22Rv1 (cell line): Measurements from ENCODE around the gene PAGE2.

Experiments used
- ZFX ChIP-seq: fragments of 450-650 bp; IDR thresholded peaks from 2 replicates; pipeline ENCODE4 v1.6.1; 2017; ENCODE audit warnings: antibody characterized with exemption, borderline replicate concordance
- TF ChIP-seq, protein P1 (sequence below): fragments of 450-650 bp; IDR thresholded peaks from 2 replicates; pipeline ENCODE4 v1.5.1; 2017; ENCODE audit warnings: mild to moderate bottlenecking

DNA sequence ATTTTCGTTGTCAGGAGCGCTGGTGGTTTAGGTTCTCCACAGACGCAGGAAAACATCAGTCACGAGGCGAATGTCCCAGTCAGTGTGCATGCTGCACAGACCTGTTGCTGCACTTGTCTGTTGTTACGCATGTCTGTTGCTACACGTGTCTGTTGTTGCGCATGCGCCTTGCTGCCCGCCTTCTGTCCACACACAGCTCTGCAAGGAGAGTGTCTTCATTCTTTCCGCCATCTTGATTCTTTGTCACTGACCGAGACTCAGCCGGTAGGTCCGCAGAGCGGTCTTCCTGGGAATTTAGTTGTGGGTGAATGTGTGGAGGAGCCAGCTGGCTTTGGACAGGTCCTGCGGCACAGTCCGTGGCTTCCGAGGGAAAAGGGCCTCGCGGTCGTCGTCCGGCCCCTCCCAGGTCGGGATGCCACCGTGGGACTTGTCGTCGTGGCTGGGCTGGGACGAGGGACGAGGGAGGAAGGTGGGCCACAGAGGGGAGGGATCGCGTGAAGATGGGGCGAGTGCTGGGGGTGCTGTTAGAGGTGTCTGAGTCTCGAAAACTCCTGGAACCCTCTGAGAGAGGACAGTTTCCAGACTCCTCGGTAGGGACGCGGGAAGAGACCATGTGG lies 13.9 kb upstream of the PAGE2 start, which contains the start of gene PAGE2B:
- TF ChIP-seq, protein P1, sequence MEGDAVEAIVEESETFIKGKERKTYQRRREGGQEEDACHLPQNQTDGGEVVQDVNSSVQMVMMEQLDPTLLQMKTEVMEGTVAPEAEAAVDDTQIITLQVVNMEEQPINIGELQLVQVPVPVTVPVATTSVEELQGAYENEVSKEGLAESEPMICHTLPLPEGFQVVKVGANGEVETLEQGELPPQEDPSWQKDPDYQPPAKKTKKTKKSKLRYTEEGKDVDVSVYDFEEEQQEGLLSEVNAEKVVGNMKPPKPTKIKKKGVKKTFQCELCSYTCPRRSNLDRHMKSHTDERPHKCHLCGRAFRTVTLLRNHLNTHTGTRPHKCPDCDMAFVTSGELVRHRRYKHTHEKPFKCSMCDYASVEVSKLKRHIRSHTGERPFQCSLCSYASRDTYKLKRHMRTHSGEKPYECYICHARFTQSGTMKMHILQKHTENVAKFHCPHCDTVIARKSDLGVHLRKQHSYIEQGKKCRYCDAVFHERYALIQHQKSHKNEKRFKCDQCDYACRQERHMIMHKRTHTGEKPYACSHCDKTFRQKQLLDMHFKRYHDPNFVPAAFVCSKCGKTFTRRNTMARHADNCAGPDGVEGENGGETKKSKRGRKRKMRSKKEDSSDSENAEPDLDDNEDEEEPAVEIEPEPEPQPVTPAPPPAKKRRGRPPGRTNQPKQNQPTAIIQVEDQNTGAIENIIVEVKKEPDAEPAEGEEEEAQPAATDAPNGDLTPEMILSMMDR, result no peak
- TF ChIP-seq ZFX, result no peak
